Memory B cell (primary cell): ENCODE data around the gene ZSWIM7.
"Not testable (repeated sequence)": the region's sequence is repeated elsewhere in the genome, so short reads cannot be mapped to it uniquely, and the experiment has no call there.

Experiments
- ATAC-seq: fragments of 150-1000 bp; cut with Tn5 transposase; 2 replicates; pipeline ENCODE4 v1.10.0; 2021; ENCODE audit warnings: low read depth, mild to moderate bottlenecking, moderate library complexity
- DNase-seq, 2 donors: peaks; one replicate each; pipeline ENCODE4 v3.0.0; 2022; ENCODE audit warnings: low spot score in 2 of 2
- H3K27ac Mint-ChIP-seq: one replicate; pipeline ENCODE4 v1.8.0; 2022; ENCODE audit warnings: mild to moderate bottlenecking, moderate library complexity, mixed read lengths
- H3K27me3 Mint-ChIP-seq: one replicate; pipeline ENCODE4 v1.8.0; 2022; ENCODE audit warnings: mixed read lengths
- H3K36me3 Mint-ChIP-seq: one replicate; pipeline ENCODE4 v1.8.0; 2022; ENCODE audit warnings: mild to moderate bottlenecking, mixed read lengths
- H3K4me1 Mint-ChIP-seq: one replicate; pipeline ENCODE4 v1.8.0; 2022; ENCODE audit warnings: mixed read lengths
- H3K4me3 Mint-ChIP-seq: one replicate; pipeline ENCODE4 v1.8.0; 2022; ENCODE audit warnings: mild to moderate bottlenecking, moderate library complexity, mixed read lengths
- H3K9me3 Mint-ChIP-seq: one replicate; pipeline ENCODE4 v1.8.0; 2022; ENCODE audit warnings: mixed read lengths

ZSWIM7 gene

GRCh38 chr17:16013943-16014407 is 14.5 kb upstream of the ZSWIM7 start:
- no peak overlapping the region for H3K27ac Mint-ChIP-seq
- H3K9me3 Mint-ChIP-seq = no peaks in the 10 kb centered on the region
- H3K36me3 Mint-ChIP-seq = peaks cover 11% of the 10 kb centered on the region
- ATAC-seq = no peak
- no peaks in the 10 kb centered on the region for H3K27me3 Mint-ChIP-seq
- DNase-seq = no peak
- peaks cover 2% of the 10 kb centered on the region for H3K4me1 Mint-ChIP-seq
- no peak overlapping the region for H3K4me3 Mint-ChIP-seq

- no peak overlapping the region for H3K4me3 Mint-ChIP-seq
- H3K36me3 Mint-ChIP-seq = peaks cover 35% of the 10 kb centered on the region
- H3K27ac Mint-ChIP-seq = no peak overlapping the region
- H3K9me3 Mint-ChIP-seq = no peaks in the 10 kb centered on the region
- H3K27me3 Mint-ChIP-seq = no peaks in the 10 kb centered on the region
- DNase-seq (no peak), ATAC-seq (no peak)
- H3K4me1 Mint-ChIP-seq = peaks cover 5% of the 10 kb centered on the region
Measured at GRCh38 chr17:16007439-16007838, 7.9 kb upstream of the ZSWIM7 start.

- peaks cover 18% of the 10 kb centered on the region for H3K4me1 Mint-ChIP-seq
- H3K9me3 Mint-ChIP-seq = no peaks in the 10 kb centered on the region
- no peak overlapping the region for H3K4me3 Mint-ChIP-seq
- H3K27me3 Mint-ChIP-seq = no peaks in the 10 kb centered on the region
- no peak overlapping the region for H3K27ac Mint-ChIP-seq
- DNase-seq (no peak), ATAC-seq (no peak)
- peaks cover 44% of the 10 kb centered on the region for H3K36me3 Mint-ChIP-seq
Measured at GRCh38 chr17:16005636-16006035, 6.1 kb upstream of the ZSWIM7 start.

- Mint-ChIP-seq H3K27ac (no peak overlapping the region), H3K9me3 (no peaks in the 10 kb centered on the region), H3K36me3 (peaks cover 43% of the 10 kb centered on the region), H3K4me3 (no peak overlapping the region), H3K27me3 (no peaks in the 10 kb centered on the region), H3K4me1 (peaks cover 20% of the 10 kb centered on the region)
- ATAC-seq = no peak
- DNase-seq = no peak
Measured at GRCh38 chr17:16003841-16004240, 4.3 kb upstream of the ZSWIM7 start.

- no peak overlapping the region for H3K27ac Mint-ChIP-seq
- H3K27me3 Mint-ChIP-seq = no peaks in the 10 kb centered on the region
- DNase-seq = no peak
- no peaks in the 10 kb centered on the region for H3K9me3 Mint-ChIP-seq
- H3K36me3 Mint-ChIP-seq = peaks cover 32% of the 10 kb centered on the region
- no peak for ATAC-seq
- peaks cover 17% of the 10 kb centered on the region for H3K4me1 Mint-ChIP-seq
- H3K4me3 Mint-ChIP-seq = no peak overlapping the region
Measured at GRCh38 chr17:16002708-16003260, 3.3 kb upstream of the ZSWIM7 start.

GRCh38 chr17:16001226-16001897 is 1.9 kb upstream of the ZSWIM7 start:
- H3K27me3 Mint-ChIP-seq = no peaks in the 10 kb centered on the region
- no peaks in the 10 kb centered on the region for H3K9me3 Mint-ChIP-seq
- H3K4me1 Mint-ChIP-seq = peaks cover 17% of the 10 kb centered on the region
- H3K4me3 Mint-ChIP-seq = peak overlapping the region; percentile 88
- H3K27ac Mint-ChIP-seq = peak overlapping the region; percentile 46
- peaks cover 28% of the 10 kb centered on the region for H3K36me3 Mint-ChIP-seq
- ATAC-seq (no peak), DNase-seq (no peak)

GRCh38 chr17:15999974-16000827 is 697 bp upstream of the ZSWIM7 start:
- peak overlapping the region; percentile 95 for H3K27ac Mint-ChIP-seq
- peaks cover 24% of the 10 kb centered on the region for H3K36me3 Mint-ChIP-seq
- ATAC-seq = peak; percentile 17
- no peaks in the 10 kb centered on the region for H3K27me3 Mint-ChIP-seq
- DNase-seq = no peak
- no peaks in the 10 kb centered on the region for H3K9me3 Mint-ChIP-seq
- peak overlapping the region; percentile 96 for H3K4me3 Mint-ChIP-seq
- H3K4me1 Mint-ChIP-seq = peaks cover 17% of the 10 kb centered on the region

GRCh38 chr17:15998031-15998562 is 1.4 kb downstream of the ZSWIM7 start:
- Mint-ChIP-seq H3K4me3 (peak overlapping the region; percentile 96), H3K27ac (peak overlapping the region; percentile 95), H3K9me3 (no peaks in the 10 kb centered on the region), H3K4me1 (peaks cover 17% of the 10 kb centered on the region), H3K36me3 (peaks cover 17% of the 10 kb centered on the region), H3K27me3 (no peaks in the 10 kb centered on the region)
- ATAC-seq (no peak), DNase-seq (no peak)

GRCh38 chr17:15996322-15996721 is 3.2 kb downstream of the ZSWIM7 start:
- Mint-ChIP-seq H3K9me3 (no peaks in the 10 kb centered on the region), H3K27me3 (no peaks in the 10 kb centered on the region), H3K4me1 (peaks cover 9% of the 10 kb centered on the region), H3K4me3 (no peak overlapping the region), H3K27ac (no peak overlapping the region), H3K36me3 (peaks cover 6% of the 10 kb centered on the region)
- ATAC-seq = no peak
- DNase-seq = no peak

GRCh38 chr17:15981646-15982580 is 17.6 kb downstream of the ZSWIM7 start:
- Mint-ChIP-seq H3K27ac (peak overlapping the region; percentile 63), H3K27me3 (no peaks in the 10 kb centered on the region)
- no peak for DNase-seq

GRCh38 chr17:15981208-15981607 is 18.3 kb downstream of the ZSWIM7 start:
- H3K4me1 Mint-ChIP-seq = peaks cover 10% of the 10 kb centered on the region
- H3K27me3 Mint-ChIP-seq = no peaks in the 10 kb centered on the region
- peak overlapping the region; percentile 63 for H3K27ac Mint-ChIP-seq
- DNase-seq (no peak), ATAC-seq (peak; percentile 62)
- H3K4me3 Mint-ChIP-seq = no peak overlapping the region
- no peaks in the 10 kb centered on the region for H3K9me3 Mint-ChIP-seq
- H3K36me3 Mint-ChIP-seq = peaks cover 39% of the 10 kb centered on the region

More at GRCh38 chr17:15981646-15982580, 17.6 kb downstream of the ZSWIM7 start:
- Mint-ChIP-seq H3K36me3 (peaks cover 38% of the 10 kb centered on the region), H3K9me3 (no peaks in the 10 kb centered on the region), H3K4me1 (peaks cover 10% of the 10 kb centered on the region), H3K4me3 (no peak overlapping the region)
- no peak for ATAC-seq

GRCh38 chr17:15979013-15979412 is 20.5 kb downstream of the ZSWIM7 start:
- not testable (repeated sequence) for ATAC-seq, H3K27me3 Mint-ChIP-seq
- H3K36me3 Mint-ChIP-seq = peaks cover 39% of the 10 kb centered on the region

GRCh38 chr17:15978606-15979005 is 20.9 kb downstream of the ZSWIM7 start:
- no peak for DNase-seq
- H3K27me3 Mint-ChIP-seq = no peaks in the 10 kb centered on the region
- H3K27ac Mint-ChIP-seq = no peak overlapping the region
- peaks cover 10% of the 10 kb centered on the region for H3K4me1 Mint-ChIP-seq
- no peak overlapping the region for H3K4me3 Mint-ChIP-seq
- no peaks in the 10 kb centered on the region for H3K9me3 Mint-ChIP-seq
- H3K36me3 Mint-ChIP-seq = peaks cover 36% of the 10 kb centered on the region
- ATAC-seq = no peak

More at GRCh38 chr17:15979013-15979412, 20.5 kb downstream of the ZSWIM7 start:
- H3K27ac Mint-ChIP-seq, H3K4me3 Mint-ChIP-seq, DNase-seq, H3K4me1 Mint-ChIP-seq, H3K9me3 Mint-ChIP-seq: not testable (repeated sequence)
